DMS53 treated with DMSO at 0.1 percent for 48 hours (cell line): ENCODE data around the gene NOTCH2.

Experiments used
- DNase-seq: peaks from one replicate; lab custom pipeline; 2025; ENCODE audit not compliant: unreplicated experiment; lab: John Stamatoyannopoulos, UW

NOTCH2 gene

DNA sequence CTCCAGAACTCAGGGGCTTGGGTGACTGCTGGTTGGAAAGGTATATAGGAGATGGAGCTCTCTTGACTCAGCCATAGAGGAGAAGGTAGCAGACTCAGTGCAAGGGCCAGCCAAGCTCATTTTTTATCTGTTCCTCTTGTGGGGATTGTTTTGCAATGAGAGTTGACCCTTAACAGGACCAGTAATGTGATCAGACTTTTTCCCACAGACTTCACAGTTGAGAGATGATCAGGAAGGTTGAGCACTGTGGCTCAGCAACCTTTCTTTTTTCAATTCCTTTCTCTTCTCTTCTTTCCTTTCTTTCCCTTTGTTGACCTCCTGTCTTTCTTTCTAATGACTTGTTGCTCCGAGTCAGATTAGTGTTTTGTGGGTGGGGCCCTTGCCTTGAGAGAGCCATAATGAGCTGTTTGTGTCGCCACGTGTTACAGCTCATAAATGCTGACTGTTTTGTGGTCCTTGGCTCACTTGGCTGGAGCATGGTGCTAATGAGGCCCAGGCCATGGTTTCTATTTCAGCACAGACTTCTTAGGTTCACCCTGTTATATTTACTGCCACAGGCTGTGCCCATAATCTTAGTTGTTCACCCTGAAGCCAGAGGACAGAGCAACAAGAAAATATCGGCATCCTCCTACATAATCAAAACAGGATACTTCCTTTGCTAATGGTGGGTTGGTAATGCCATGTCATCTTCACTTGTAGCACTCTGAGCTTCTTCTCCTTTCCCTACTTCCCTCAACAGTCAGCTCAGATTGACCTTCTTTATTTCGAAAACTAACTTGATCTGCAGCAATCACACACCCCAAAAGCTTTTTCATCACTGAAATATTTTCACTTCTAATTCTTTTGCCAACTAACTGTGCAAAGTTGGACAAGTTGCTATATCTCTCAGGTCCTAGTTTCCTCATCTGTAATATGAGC, 187.1 kb downstream of the NOTCH2 start:
- no peak for DNase-seq

DNA sequence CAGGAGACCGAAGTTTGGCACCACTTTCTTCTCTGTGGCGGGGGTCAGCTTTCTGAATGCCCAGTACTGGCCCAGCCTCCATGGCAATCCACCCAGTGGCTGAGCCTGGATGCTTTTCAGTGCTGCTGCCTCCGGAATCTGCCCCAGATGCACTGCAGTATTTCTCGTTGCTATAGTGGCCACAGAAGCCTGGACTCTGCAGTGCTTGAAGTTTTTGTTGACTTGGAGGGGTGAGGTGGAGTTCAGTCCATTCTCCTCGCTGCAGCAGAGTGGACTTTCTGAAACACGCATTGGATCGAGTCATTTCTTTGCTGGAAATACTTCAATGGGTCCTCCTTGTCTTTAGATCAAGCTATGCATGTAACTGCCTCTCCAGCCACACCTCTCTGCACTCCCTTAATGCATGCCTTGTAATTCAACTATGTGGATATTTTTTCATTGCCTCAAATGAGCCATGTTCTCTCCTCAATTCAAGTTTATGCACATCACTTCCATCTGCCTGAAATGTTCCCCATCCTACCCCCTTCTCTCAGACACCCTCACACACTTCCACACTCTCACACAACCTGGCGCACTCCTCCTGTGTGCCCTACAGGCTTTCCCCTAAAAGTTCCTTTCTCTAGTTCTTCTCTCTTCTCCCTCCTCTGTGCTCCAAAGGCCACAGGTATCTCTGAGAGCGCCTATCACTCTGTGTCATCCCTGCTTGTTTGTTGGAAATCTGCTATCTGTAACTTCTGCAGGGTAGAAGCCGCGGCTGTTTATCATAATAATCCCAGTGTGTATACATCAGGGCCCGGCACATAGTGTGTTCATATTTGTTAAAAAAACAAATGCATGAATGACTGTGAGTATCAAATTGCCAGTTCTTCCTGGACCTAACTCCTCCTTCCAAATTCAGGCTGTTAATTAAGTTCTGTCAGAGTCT, 189.7 kb downstream of the NOTCH2 start:
- DNase-seq: no peak

DNA sequence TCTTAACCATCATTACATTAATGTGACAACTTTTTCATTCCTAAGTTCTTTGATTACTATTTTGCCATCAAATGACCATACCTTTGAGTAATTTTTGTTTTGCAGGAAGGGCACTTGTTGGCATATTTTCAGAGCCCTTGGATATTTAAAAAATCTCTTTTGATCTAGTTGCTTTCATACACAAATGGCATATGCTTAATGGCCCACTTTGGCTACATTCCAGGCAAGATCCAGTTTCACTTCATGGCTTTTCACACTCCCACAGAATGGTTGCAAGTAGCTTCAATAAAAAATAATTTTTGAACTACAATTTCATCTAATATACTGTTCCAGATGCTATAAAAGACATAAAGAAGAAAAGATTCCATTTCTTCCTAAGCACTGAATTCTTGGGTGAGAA, 191.3 kb downstream of the NOTCH2 start:
- no peak for DNase-seq

DNA sequence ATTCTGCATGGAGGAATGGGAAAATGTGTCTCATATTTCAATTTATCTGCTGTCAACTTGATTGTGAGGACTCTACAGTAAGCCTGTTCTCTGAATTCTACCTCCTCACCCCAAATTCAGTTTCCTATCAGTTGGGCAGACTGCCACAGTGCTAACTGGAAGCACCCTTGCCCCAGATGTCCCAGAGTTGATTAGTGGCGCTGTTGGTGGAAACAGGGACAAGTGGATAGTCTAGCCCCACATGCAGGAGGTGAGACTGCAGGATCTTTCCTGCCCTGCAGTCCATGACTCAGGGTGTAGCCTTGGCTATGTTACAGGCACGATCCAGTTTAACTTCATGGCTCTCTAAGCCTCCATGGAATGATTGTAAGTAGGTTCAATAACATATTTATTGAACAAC, 195.3 kb downstream of the NOTCH2 start:
- no peak for DNase-seq

DNA sequence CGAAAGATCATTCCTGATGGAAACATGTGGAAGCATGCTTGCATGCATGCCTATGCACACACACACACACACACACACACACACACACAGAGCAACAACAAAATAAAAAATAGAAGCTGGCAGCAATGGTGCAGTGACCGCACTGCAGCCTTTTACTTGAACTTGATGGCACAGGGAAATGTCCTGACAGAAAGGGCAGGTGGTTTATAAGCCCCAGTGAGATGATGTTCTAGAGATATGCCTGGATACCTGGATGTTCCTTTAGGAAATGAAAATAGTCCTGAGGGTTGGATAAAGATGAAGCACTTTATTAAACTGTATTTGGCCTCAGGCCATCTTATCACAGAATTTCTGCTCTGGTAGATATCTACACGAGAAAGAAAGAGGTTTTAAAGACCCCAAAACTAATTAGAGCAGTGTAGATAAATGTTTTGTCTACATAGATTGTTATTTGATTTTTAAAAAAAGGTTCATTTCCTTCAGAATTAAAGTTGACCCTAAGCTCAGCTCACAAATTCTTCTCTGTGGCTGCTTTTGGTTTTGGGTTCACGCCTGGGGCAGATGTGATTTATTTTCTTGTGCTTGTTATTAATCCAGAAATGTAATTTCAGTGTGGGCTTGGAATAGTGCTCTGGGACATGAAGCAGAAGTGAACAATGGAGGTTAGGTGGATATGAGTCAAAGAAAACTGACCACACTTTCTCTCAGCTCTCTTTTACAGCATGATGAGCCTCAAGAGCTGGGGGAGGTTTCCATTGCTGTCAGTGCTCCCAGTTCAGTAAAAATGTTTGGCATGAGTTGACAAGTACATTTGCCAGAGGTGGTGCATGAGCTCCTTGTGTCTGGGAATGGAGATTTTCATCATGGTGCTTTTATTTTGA, 196.1 kb downstream of the NOTCH2 start:
- DNase-seq: no peak

DNA sequence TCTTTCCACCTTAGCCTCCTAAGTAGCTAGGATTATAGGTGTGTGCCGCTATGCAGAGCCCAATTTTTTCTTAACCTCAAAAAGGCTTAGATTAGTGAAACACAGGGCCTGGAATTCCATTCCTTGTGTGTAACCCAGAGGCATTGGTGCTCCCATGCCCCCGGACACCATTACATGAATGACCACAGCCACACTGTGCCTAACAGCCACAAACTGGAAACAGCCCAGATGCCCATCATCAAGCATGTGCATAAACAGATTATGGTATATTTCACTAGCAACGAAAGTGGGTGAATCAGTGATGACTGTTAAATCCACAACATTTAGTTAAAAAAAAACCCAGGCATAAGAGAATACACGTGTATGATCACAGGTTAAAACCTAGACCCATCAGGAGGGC, 197.6 kb downstream of the NOTCH2 start:
- no peak for DNase-seq

DNA sequence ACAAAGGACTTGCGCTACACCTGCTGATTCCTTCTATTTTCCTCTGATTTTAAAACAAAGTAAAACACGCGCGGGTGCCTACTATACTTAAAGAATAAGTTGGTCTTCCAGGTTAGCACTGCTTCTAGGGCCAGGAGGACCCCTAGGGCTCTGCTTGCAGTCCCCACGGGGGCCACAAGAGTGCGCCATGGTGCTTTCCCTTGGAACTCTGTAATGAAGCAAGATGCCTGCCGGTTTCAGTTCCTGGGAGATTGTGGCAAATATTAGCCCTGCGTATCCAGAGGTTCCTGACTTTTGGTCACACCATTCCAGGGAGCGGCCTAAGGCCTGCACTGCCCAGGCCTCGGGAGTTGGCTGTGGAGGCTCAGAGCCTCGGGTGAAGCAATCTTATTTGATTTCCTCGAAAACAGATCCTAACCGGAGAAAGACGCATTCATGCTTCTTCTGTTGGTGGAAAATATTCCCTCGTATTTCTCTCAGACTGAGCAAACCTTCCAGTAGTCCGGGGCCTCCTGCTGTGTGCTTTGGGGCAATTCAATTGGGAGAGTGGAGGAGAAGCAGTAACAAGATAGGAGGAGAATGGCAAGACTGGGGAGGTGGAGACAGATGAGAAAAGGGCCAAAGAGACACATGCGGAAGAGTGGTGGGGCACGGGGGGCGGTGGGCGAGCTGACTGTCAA, 198.4 kb downstream of the NOTCH2 start:
- DNase-seq: peak; percentile 21

DNA sequence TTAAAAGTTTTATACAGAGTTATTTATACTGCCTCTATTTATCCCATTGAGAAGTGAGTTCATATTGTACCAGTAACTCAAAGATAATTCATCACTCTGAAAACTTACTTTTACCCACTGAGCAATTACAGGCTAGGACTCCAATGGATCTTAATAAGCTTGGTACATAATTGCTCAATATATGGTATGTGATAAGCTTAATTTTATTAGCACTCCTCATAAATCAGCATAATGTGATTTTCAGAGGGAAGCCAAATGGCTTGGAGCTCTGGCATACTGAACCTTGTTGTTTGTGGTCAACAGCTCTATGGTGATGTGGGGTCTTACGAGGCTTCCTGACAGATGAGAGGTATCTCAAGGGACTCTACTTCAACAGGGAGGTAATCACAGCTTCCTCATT, 199.5 kb downstream of the NOTCH2 start:
- no peak for DNase-seq

DNA sequence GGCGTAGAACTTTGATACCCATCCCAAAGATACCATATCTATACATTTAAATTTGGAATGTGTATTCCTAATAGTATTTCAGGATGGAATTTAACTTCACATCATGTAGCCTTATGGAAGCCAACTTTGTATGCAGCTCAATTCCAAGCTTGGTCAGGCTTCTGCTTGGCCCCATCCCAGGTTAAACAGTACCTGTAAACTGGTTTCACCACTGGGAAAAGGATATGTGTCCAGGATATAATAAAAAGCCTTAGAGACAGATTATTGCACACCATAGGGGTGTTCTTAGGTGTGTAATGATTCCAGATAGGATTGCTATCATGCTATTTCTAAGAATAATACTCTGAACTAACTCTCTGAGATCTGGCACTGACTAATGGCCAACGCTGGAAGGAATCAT, 201.3 kb downstream of the NOTCH2 start:
- no peak for DNase-seq

DNA sequence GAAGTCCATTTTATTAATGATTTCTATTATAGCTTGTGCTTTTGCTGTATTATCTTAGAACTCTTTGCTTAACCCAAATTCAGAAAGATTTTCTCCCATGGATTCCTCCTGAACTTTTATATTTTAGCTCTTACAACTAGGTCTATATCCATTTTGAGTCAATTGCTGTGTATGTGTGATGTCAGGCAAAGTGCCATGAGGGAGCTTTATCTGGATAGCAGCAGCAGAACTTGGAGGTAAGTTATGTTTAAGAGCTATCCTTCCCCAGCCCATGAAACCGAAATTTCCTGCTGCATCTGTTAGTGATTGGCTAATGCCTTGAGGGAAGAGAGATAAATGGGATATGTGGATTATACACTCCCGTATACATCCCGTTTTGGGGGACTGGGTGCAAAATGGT, 203.0 kb downstream of the NOTCH2 start:
- DNase-seq: no peak

DNA sequence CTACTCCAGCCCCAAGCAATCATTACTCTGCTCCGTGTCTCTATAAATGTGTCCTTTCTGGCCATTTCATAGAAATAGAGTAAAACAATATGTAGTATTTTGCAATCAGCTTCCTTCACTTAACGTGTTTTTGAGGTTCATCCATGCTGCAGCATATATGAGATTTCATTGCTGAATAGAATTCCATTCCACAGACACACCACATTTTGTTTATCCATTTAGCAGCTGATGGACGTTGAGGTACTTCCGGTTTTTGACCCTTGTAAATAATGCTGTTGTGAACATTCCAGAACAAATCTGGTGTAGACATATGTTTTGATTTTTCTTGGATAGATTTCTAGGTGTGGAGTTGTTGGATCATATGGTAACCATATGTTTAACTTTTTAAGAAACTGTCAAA, 203.8 kb downstream of the NOTCH2 start:
- no peak for DNase-seq

DNA sequence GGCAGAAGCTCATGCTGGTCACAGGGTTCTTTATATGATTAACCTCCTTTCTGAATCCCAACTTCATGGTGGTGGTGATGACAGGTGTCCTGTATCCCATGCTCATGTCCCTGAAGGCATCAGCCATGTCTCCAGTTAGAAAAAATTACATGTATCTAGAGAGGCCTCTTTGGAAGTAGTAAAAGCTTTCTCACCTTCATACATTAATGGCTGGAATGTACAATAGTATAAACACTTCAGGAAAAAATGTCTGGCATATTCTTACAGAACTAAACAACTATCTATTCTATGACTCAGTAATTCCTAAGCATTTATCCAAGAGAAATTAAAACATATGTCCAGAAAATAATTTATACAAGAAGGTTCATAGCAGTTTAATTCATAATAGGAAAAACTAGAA, 207.2 kb downstream of the NOTCH2 start:
- no peak for DNase-seq
